Fibroblast of lung (primary cell): ENCODE measurements around the gene PML. TPM values are rescaled to one million over a fixed set of nuclear protein-coding genes. Genes with fewer than 3 reads are reported as not detected.

ENCODE experiments used
- DNase-seq, 2 donors: peaks; one replicate each; pipeline versions ENCODE4 v3.0.0 to v3.0.0-alpha.2; 2010; ENCODE audit warnings: low read depth in 2 of 2
- H2AFZ ChIP-seq: 2 replicates; pipeline ENCODE4 v1.5.1; 2012; ENCODE audit warnings: low read length, control low read depth, inconsistent platforms
- H3K27ac ChIP-seq: 2 replicates; pipeline ENCODE4 v1.5.1; 2011; ENCODE audit warnings: low read length, control low read depth; ENCODE audit not compliant: insufficient read depth
- H3K27me3 ChIP-seq: 2 replicates; pipeline ENCODE4 v1.5.1; 2011; ENCODE audit warnings: mild to moderate bottlenecking, low read length; ENCODE audit not compliant: control insufficient read depth, insufficient read depth
- H3K36me3 ChIP-seq: 2 replicates; pipeline ENCODE4 v1.5.1; 2011; ENCODE audit warnings: low read length; ENCODE audit not compliant: control insufficient read depth, insufficient read depth
- H3K4me1 ChIP-seq: 2 replicates; pipeline ENCODE4 v1.5.1; 2011; ENCODE audit warnings: low read length; ENCODE audit not compliant: control insufficient read depth, insufficient read depth; ENCODE audit errors: extremely low read depth
- H3K4me2 ChIP-seq: 2 replicates; pipeline ENCODE4 v1.5.1; 2011; ENCODE audit warnings: low read length, control low read depth; ENCODE audit not compliant: insufficient read depth; ENCODE audit errors: extremely low read depth
- H3K4me3 ChIP-seq, 4 experiments: fragments of 200-600 bp in 1 of 4; sonication (generic) in 1 of 4; replicated peaks in 1 of 4; 2 replicates each; pipeline ENCODE4 v1.5.1; 2011 to 2016; ENCODE audit warnings: low read length in 4 of 4, low read depth in 3 of 4, mild to moderate bottlenecking in 3 of 4, control low read depth in 2 of 4, inconsistent platforms in 1 of 4, mixed read lengths in 1 of 4; ENCODE audit not compliant: insufficient read depth in 1 of 4; ENCODE audit errors: control extremely low read depth in 1 of 4
- H3K79me2 ChIP-seq: 2 replicates; pipeline ENCODE4 v1.5.1; 2012; ENCODE audit warnings: mild to moderate bottlenecking, low read length, inconsistent platforms; ENCODE audit not compliant: control insufficient read depth, insufficient read depth
- H3K9ac ChIP-seq: 2 replicates; pipeline ENCODE4 v1.5.1; 2011; ENCODE audit warnings: mild to moderate bottlenecking, low read length, control low read depth; ENCODE audit not compliant: insufficient read depth
- H3K9me3 ChIP-seq: 2 replicates; pipeline ENCODE4 v1.5.1; 2012; ENCODE audit warnings: low read depth, low read length; ENCODE audit not compliant: control insufficient read depth, insufficient read depth
- H4K20me1 ChIP-seq: 2 replicates; pipeline ENCODE4 v1.5.1; 2011; ENCODE audit warnings: low read length; ENCODE audit not compliant: control insufficient read depth, insufficient read depth; ENCODE audit errors: extremely low read depth
- CTCF ChIP-seq, 2 donors: IDR thresholded peaks in 1 of 2; conservative IDR thresholded peaks in 1 of 2; 1 replicate in 1 of 2; 2 replicates in 1 of 2; pipeline ENCODE4 v1.5.1; 2011 to 2012; ENCODE audit warnings: low read length in 2 of 2, control low read depth in 1 of 2, inconsistent platforms in 1 of 2, low read depth in 1 of 2, mild to moderate bottlenecking in 1 of 2
- EZH2 ChIP-seq: IDR thresholded peaks from 2 replicates; pipeline ENCODE4 v1.5.1; 2012; ENCODE audit warnings: low read length, control low read depth, mild to moderate bottlenecking; ENCODE audit errors: missing control alignments
- polyA plus RNA-seq, 2 donors: library from polyadenylated mRNA; depleted of rRNA in 1 of 2; stranded (reverse) in 1 of 2; unstranded in 1 of 2; fragments of >200 nt; gene quantifications; 2 replicates each; pipeline ENCODE4 v1.2.1, GENCODE V29; 2011 to 2012; ENCODE audit warnings: missing spikeins in 1 of 2
- total RNA-seq: library from RNA; depleted of rRNA; stranded (reverse); fragments of >200 nt; gene quantifications from 2 replicates; pipeline ENCODE4 v1.2.1, GENCODE V29; 2014

Gene PML
- total and polyA plus RNA-seq, 2 donors (not counting 1 experiment from before 2014, with no cell fraction given), result 11.1 to 34.0 TPM

- no peaks in the 10 kb centered on the region for H3K79me2 ChIP-seq
- no peaks in the 10 kb centered on the region for H3K9me3 ChIP-seq
- no peak overlapping the region for H3K4me3 ChIP-seq
- no peak overlapping the region for H3K4me2 ChIP-seq
- H3K27me3 ChIP-seq, result no peaks in the 10 kb centered on the region
- TF ChIP-seq EZH2 (no peak), CTCF (conservative IDR thresholded peaks at IDR 0.05 in 1 of 2, IDR thresholded peaks at IDR 0.05 in 1 of 2; ENCODE audit: low read depth in 1 of 2, low read length in 2 of 2) (no peak)
- H3K4me1 ChIP-seq, result peaks cover 27% of the 10 kb centered on the region
- H3K9ac ChIP-seq, result no peak overlapping the region
- no peak overlapping the region for H2AFZ ChIP-seq
- DNase-seq, result no peak
- peaks cover 24% of the 10 kb centered on the region for H3K36me3 ChIP-seq
- H4K20me1 ChIP-seq, result no peaks in the 10 kb centered on the region
- no peak overlapping the region for H3K27ac ChIP-seq
These were observed 42.9 kb downstream of the PML start for GRCh38 chr15:74037171-74038117.

DNA sequence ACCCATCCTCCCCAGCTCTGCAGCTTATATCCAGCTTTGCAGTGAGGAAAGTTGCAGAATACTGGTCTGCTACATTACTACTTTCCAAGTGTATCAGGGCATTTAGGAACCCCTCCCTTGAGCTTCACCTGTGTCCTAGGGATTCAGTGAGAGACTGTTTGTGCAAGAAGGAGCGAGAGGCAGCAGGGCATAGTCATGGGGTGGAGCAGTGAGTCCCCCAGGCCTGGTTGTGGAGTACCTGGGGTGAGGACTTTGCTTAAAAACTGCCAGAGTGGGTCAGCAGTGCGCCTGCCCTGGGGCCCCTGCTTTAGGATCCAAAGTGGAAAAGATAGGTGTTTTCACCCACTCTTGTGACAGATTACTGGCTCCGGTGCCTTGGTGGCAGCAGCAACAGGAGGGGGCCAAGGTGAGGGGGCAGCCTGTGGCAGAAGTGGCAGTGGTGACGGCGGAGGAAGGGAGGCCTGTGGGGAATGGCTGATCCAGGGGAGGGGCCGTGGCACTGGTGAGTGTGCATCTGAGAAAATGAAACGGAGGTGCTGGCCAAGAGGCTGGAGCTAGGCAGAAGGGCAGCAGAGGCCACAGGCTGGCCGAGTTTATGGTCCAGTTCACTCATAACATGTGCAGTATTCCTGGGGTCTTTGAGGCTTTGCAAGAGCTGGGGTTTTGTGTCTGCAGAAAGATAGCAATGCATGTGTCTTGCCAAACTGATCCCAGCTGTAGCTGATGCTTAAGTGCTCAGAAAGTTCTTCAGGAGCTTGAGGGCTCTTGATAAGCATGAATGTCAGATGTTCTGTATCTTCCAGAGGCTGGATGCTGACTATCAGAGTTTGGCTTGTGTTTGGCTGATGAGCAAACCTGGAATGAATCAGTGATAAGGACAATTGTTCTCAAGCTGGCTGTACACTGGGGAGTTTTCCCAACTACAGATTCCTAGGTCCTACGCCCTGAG lies 44.5 kb downstream of the PML start:
- no peak for TF ChIP-seq CTCF (conservative IDR thresholded peaks at IDR 0.05 in 1 of 2, IDR thresholded peaks at IDR 0.05 in 1 of 2; ENCODE audit: low read depth in 1 of 2, low read length in 2 of 2)
- no peak for TF ChIP-seq EZH2
- H3K4me1 ChIP-seq, result peaks cover 27% of the 10 kb centered on the region
- H2AFZ ChIP-seq, result no peak overlapping the region
- H3K79me2 ChIP-seq, result no peaks in the 10 kb centered on the region
- peaks cover 23% of the 10 kb centered on the region for H3K36me3 ChIP-seq
- peak overlapping the region; percentile 51 for H3K27ac ChIP-seq
- no peak overlapping the region for H3K4me3 ChIP-seq
- no peaks in the 10 kb centered on the region for H3K27me3 ChIP-seq
- H4K20me1 ChIP-seq, result no peaks in the 10 kb centered on the region
- H3K9ac ChIP-seq, result no peak overlapping the region
- H3K4me2 ChIP-seq, result peak overlapping the region; percentile 26
- peak; percentile 15 to 61 for DNase-seq
- H3K9me3 ChIP-seq, result no peaks in the 10 kb centered on the region

DNA sequence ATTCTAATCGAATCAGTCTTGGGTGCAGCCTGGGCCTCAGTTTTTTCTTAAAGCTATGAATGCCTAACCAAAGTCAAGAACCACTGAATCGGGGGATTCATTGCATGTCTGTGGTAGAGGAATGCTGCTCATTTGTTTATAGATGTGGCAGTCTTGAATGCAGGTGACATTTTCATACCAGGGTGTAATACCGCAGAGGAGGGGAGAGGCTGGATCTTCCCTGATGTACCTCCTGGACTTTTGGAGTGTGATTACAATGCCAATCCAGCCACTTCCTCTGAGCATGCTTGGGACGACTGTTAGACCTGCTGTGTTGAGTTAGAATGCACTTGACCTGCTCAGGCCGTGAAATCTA lies 45.1 kb downstream of the PML start:
- peak overlapping the region; percentile 49 for H3K27ac ChIP-seq
- H3K27me3 ChIP-seq, result no peaks in the 10 kb centered on the region
- H3K36me3 ChIP-seq, result peaks cover 18% of the 10 kb centered on the region
- no peaks in the 10 kb centered on the region for H4K20me1 ChIP-seq
- no peak overlapping the region for H2AFZ ChIP-seq
- H3K4me3 ChIP-seq, result no peak overlapping the region
- H3K4me1 ChIP-seq, result peaks cover 27% of the 10 kb centered on the region
- no peak for DNase-seq
- no peak overlapping the region for H3K9ac ChIP-seq
- TF ChIP-seq EZH2 (no peak), CTCF (conservative IDR thresholded peaks at IDR 0.05 in 1 of 2, IDR thresholded peaks at IDR 0.05 in 1 of 2; ENCODE audit: low read depth in 1 of 2, low read length in 2 of 2) (no peak)
- no peak overlapping the region for H3K4me2 ChIP-seq
- H3K9me3 ChIP-seq, result no peaks in the 10 kb centered on the region
- no peaks in the 10 kb centered on the region for H3K79me2 ChIP-seq
